ENCODE data around the gene COBL.

Gene COBL

GRCh38 chr7:51327287-51327717, 10.7 kb upstream of the COBL start:
- DNase-seq (ENCODE audit: low spot score): no peak

GRCh38 chr7:51326656-51327286, 10.2 kb upstream of the COBL start:
- DNase-seq (ENCODE audit: low spot score): no peak

GRCh38 chr7:51325908-51326307, 9.3 kb upstream of the COBL start:
- no peak for DNase-seq (ENCODE audit: low spot score)

- DNase-seq (ENCODE audit: low spot score): no peak
Observed at GRCh38 chr7:51325261-51325676, 8.7 kb upstream of the COBL start.

GRCh38 chr7:51324206-51324898, 7.7 kb upstream of the COBL start:
- peak; percentile 38 for DNase-seq (ENCODE audit: low spot score)

GRCh38 chr7:51321961-51322515, 5.4 kb upstream of the COBL start:
- no peak for DNase-seq (ENCODE audit: low spot score)

- DNase-seq (ENCODE audit: low spot score): no peak
Observed at GRCh38 chr7:51318886-51319579, 2.4 kb upstream of the COBL start.

GRCh38 chr7:51318001-51318400, 1.4 kb upstream of the COBL start:
- no peak for DNase-seq (ENCODE audit: low spot score)

GRCh38 chr7:51317582-51317910, 937 bp upstream of the COBL start:
- DNase-seq (ENCODE audit: low spot score): no peak

GRCh38 chr7:51316262-51316665, 345 bp downstream of the COBL start:
- DNase-seq (ENCODE audit: low spot score): peak; percentile 87

GRCh38 chr7:51315393-51316261, 982 bp downstream of the COBL start:
- peak; percentile 99 for DNase-seq (ENCODE audit: low spot score)

- peak; percentile 78 for DNase-seq (ENCODE audit: low spot score)
Observed at GRCh38 chr7:51314726-51315125, 1.9 kb downstream of the COBL start.

GRCh38 chr7:51313738-51314425, 2.7 kb downstream of the COBL start:
- peak; percentile 38 for DNase-seq (ENCODE audit: low spot score)

- no peak for DNase-seq (ENCODE audit: low spot score)
Observed at GRCh38 chr7:51312951-51313737, 3.5 kb downstream of the COBL start.

GRCh38 chr7:51311166-51311565, 5.4 kb downstream of the COBL start:
- DNase-seq (ENCODE audit: low spot score): no peak

GRCh38 chr7:51310131-51310583, 6.5 kb downstream of the COBL start:
- no peak for DNase-seq (ENCODE audit: low spot score)

- no peak for DNase-seq (ENCODE audit: low spot score)
Observed at GRCh38 chr7:51309361-51310130, 7.1 kb downstream of the COBL start.

- no peak for DNase-seq (ENCODE audit: low spot score)
Observed at GRCh38 chr7:51308696-51309095, 7.9 kb downstream of the COBL start.

- no peak for DNase-seq (ENCODE audit: low spot score)
Observed at GRCh38 chr7:51308265-51308664, 8.3 kb downstream of the COBL start.

All from SW480 (cell line).